ENCODE data around the gene IGSF21. TPM values are rescaled to one million over a fixed set of nuclear protein-coding genes. Genes with fewer than 3 reads are reported as not detected.

IGSF21 gene
- total and polyA plus RNA-seq, 2 of the 8 experiments (the other 6 are each of a cell fraction or from before 2014, with no cell fraction given): 22.5 to 28.5 TPM

DNA sequence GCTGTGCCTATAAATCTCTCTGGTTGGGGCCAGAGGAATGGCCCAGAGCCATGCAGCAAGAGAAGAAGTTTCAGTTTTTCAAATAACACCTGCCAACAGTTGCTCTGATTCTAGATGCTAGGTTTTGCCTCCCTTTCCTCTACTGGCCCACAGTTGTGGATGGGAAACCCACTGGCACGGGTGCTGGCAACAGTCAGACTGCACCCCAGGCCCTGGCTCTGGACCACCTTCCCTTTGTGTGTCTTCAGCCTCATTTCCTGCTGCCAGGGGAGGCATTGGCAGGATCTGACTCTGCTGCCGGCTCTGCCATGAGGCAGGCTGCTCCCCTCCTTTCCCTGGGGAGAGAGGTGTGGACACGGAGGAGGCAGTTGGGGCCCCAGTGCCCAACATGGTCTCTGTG lies 142.0 kb downstream of the IGSF21 start (continued):
- no peak for TF ChIP-seq CHD7 (IDR thresholded peaks at IDR 0.05; ENCODE audit: insufficient replicate concordance, low read length)
- no peak for TF ChIP-seq SIN3A (conservative IDR thresholded peaks at IDR 0.05 in 1 of 2, IDR thresholded peaks at IDR 0.05 in 1 of 2; ENCODE audit: low read depth in 1 of 2, low read length in 2 of 2)
- TF ChIP-seq, protein P1, sequence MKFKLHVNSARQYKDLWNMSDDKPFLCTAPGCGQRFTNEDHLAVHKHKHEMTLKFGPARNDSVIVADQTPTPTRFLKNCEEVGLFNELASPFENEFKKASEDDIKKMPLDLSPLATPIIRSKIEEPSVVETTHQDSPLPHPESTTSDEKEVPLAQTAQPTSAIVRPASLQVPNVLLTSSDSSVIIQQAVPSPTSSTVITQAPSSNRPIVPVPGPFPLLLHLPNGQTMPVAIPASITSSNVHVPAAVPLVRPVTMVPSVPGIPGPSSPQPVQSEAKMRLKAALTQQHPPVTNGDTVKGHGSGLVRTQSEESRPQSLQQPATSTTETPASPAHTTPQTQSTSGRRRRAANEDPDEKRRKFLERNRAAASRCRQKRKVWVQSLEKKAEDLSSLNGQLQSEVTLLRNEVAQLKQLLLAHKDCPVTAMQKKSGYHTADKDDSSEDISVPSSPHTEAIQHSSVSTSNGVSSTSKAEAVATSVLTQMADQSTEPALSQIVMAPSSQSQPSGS (IDR thresholded peaks at IDR 0.05; ENCODE audit: low read length): no peak
- no peak for TF ChIP-seq POLR2AphosphoS5 (IDR thresholded peaks at IDR 0.05; ENCODE audit: low read depth, low read length)
- TF ChIP-seq ZNF274 (IDR thresholded peaks at IDR 0.05; ENCODE audit: borderline replicate concordance, extremely low read depth, low read length): no peak
- no peak for TF ChIP-seq CBX8 (IDR thresholded peaks at IDR 0.05; ENCODE audit: borderline replicate concordance, low read depth, low read length)
- TF ChIP-seq CBX5 (IDR thresholded peaks at IDR 0.05; ENCODE audit: low read depth, low read length): no peak
